NT2/D1 (cell line): ENCODE measurements around the gene SLC2A6.

Source experiments
- DNase-seq: peaks from one replicate; pipeline ENCODE4 v3.0.0-alpha.2; 2011; ENCODE audit warnings: low read depth, low spot score
- H3K27me3 ChIP-seq: 2 replicates; pipeline ENCODE4 v1.6.0; 2011; ENCODE audit warnings: mild to moderate bottlenecking; ENCODE audit not compliant: insufficient read length, insufficient read depth
- H3K36me3 ChIP-seq: 2 replicates; pipeline ENCODE4 v1.6.1; 2011; ENCODE audit warnings: mild to moderate bottlenecking, low read length, mixed read lengths; ENCODE audit not compliant: insufficient read depth, insufficient read length
- H3K4me1 ChIP-seq: 2 replicates; pipeline ENCODE4 v1.5.1; 2011; ENCODE audit not compliant: insufficient read depth, insufficient read length
- H3K4me3 ChIP-seq: 2 replicates; pipeline ENCODE4 v1.5.1; 2011; ENCODE audit warnings: low read depth; ENCODE audit not compliant: insufficient read length
- H3K9ac ChIP-seq: 2 replicates; pipeline ENCODE4 v1.6.0; 2011; ENCODE audit warnings: low read depth; ENCODE audit not compliant: insufficient read length
- H3K9me3 ChIP-seq: 2 replicates; pipeline ENCODE4 v1.5.1; 2011; ENCODE audit warnings: mild to moderate bottlenecking, low read length; ENCODE audit not compliant: insufficient read depth
- SUZ12 ChIP-seq: IDR thresholded peaks from 2 replicates; pipeline ENCODE4 v1.6.1; 2011; ENCODE audit not compliant: insufficient read length, insufficient read depth; ENCODE audit errors: extremely low read depth
- YY1 ChIP-seq: IDR thresholded peaks from 2 replicates; pipeline ENCODE4 v1.6.1; 2011; ENCODE audit not compliant: insufficient read length, insufficient read depth
- ZNF274 ChIP-seq: IDR thresholded peaks from 2 replicates; pipeline ENCODE4 v1.6.1; 2011; ENCODE audit warnings: mild to moderate bottlenecking, low read depth, low read length

SLC2A6 gene

DNA sequence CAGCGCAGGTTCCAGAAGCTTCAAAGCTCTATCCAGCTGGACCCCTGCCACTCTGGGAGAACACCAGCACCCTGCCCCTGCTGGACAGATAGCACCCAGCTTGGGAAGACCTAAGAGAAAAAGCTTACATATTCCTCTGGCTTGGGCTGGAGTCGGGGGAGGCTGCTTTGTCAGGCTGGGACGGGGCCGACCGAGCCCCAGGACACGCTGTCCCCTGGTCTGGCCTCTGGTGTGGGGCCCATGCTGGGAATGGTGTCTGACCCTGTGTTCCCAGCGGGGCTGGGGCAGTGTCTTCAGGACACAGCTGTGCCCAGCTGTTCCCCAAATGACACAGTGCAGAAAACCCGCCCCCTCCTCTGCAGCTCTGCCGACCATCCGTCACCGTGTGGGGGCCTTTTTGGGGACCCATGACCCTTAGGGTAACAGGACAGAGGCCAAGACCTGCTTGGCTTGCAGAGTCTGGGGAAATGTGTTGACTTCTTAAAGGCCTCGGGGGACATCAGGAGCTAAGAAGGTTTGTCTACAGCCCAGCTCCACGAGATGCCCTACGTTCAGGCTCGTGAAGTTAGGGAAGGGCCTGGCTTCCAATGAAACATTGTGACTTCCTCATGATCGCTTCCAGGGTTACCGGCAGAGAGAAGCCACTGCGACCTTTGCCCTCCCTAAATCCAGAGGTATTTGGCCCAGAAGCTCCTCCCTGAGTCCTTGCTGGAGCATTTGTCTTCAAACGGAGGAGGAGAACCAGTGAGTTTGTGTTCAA is 20.4 kb upstream of the SLC2A6 start:
- Histone ChIP-seq H3K9me3 (peaks cover 20% of the 10 kb centered on the region), H3K9ac (no peak overlapping the region), H3K36me3 (no peaks in the 10 kb centered on the region), H3K27me3 (peaks cover 2% of the 10 kb centered on the region), H3K4me1 (peaks cover 11% of the 10 kb centered on the region), H3K4me3 (no peak overlapping the region)
- DNase-seq: no peak
- TF ChIP-seq SUZ12: no peak
- no peak for TF ChIP-seq ZNF274
- TF ChIP-seq YY1: no peak

DNA sequence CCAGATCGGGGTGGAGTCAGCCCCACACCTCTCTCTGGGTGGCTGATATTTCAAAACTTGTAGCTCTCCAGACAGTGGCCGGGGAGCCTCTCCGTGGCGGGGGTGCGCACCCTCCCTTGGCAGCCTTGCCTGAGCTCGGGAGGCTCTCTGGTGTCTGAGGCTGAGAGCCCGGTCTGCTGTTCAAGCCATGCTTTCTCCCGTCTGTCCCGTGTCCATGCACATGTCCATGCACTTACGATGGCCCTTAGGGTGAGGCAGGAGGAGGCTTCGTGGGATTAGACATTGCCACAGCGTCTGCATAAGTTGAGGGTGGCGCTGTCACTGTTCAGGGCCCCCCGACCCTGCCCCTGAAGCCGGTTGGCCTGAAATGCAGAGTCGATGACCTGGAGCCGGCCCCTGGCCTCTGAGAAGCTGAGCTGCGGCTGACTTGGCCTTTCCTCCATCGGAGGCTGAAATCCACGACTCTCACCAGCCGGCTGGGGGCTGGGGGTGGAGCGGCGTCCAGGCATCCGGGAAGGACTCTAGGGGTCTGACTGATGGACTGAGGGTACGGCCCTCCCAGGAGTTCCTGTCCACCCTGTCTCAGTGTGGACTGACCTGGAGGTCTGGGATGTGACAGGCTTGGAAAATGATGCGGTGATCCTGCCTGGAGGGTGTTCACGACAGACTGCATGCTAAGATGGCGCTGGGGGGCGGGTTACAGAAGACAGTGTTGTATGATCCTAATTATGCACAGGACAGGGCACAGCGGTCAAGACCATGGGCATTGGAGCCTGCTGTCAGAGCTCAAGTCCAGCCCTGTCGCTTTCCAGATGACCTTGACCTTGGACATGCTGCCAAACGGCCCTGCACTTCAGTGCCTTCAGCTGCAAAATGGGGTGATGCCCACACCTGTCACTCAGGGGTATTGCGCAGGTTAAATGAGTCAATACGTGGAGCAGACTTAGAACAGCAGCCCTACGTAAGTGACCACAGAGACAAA is 18.3 kb upstream of the SLC2A6 start:
- Histone ChIP-seq H3K27me3 (peaks cover 2% of the 10 kb centered on the region), H3K9ac (no peak overlapping the region), H3K4me3 (no peak overlapping the region), H3K9me3 (peaks cover 12% of the 10 kb centered on the region), H3K36me3 (no peaks in the 10 kb centered on the region), H3K4me1 (peaks cover 17% of the 10 kb centered on the region)
- no peak for DNase-seq
- TF ChIP-seq ZNF274 (no peak), YY1 (no peak), SUZ12 (no peak)

DNA sequence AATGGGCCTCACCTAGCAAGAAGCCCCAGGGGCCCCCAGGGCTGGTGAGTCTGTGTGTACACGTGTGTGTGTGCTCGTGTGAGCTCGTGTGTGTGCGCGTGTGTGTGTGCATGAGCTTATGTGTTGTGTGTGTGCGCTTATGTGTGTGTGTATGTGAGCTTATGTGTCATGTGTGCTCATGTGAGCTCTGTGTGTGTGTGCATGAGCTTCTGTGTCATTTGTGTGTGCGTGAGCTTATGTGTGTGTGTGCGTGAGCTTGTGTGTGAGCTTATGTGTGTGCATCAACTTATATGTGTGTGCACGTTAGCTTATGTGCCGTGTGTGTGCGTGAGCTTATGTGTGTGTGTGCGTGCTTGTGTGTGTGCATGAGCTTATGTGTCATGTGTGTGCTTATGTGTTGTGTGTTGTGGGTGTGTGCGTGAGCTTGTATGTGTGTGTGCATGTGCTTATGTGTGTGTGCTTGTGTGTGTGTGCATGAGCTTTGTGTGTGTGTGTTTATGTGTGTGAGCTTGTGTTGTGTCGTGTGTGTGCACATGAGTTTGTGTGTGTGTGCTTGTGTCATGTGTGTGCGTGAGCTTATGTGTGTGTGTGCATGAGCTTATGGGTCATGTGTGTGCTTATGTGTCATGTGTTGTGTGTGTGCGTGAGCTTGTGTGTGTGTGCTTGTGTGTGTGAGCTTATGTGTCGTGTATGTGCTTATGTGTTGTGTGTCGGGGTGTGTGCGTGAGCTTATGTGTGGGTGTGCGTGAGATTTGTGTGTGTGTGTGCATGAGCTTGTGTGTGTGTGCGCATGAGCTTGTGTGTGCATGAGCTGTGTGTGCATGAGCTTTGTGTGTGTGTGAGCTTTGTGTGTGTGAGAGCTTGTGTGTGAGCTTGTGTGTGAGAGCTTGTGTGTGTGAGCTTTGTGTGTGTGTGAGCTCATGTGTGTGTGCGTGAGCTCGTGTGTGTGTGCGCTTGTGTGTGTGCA is 16.7 kb upstream of the SLC2A6 start:
- H3K4me1 ChIP-seq: peaks cover 22% of the 10 kb centered on the region
- no peak overlapping the region for H3K9ac ChIP-seq
- peaks cover 2% of the 10 kb centered on the region for H3K27me3 ChIP-seq
- H3K9me3 ChIP-seq: no peaks in the 10 kb centered on the region
- H3K4me3 ChIP-seq: no peak overlapping the region
- no peak for DNase-seq
- TF ChIP-seq ZNF274 (no peak), YY1 (no peak), SUZ12 (no peak)
- no peaks in the 10 kb centered on the region for H3K36me3 ChIP-seq

DNA sequence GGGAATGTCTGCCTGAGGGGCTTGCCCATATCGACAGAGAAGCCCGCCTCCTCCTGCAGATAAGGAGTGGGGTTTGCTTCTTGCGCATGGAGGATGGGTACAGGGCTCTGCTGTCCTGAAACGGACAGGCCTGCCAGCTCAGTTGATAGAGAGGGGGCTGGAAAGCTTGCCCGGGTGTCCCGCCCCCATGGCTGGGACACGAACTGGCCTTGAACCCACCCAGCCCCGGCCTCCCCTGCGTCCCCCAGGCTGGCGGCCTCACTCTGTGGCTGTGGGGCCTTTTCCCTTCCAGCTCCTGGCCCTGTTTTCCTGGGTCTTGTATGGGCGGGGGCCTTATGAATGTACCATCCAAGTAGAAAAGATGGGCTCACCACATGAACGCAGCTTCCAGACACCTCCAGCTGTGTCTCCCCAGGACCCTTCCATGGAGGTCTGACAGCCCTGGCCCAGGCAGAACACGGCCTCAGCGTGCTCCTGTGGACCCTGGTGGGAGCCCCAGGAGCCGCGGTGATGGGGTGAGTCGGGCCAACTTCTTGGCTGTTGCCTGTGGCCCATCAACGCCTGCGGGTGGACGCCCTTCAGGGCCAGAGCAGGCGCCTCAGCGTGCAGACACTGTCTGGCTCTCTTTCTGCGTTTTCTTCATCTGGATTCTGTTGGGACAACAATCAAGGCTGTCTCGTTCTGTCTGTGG is 15.9 kb upstream of the SLC2A6 start:
- no peak for TF ChIP-seq ZNF274
- no peak for TF ChIP-seq SUZ12
- TF ChIP-seq YY1: no peak
- Histone ChIP-seq H3K27me3 (peaks cover 2% of the 10 kb centered on the region), H3K9me3 (no peaks in the 10 kb centered on the region), H3K4me3 (no peak overlapping the region), H3K4me1 (peaks cover 22% of the 10 kb centered on the region), H3K9ac (no peak overlapping the region), H3K36me3 (no peaks in the 10 kb centered on the region)
- DNase-seq: no peak

DNA sequence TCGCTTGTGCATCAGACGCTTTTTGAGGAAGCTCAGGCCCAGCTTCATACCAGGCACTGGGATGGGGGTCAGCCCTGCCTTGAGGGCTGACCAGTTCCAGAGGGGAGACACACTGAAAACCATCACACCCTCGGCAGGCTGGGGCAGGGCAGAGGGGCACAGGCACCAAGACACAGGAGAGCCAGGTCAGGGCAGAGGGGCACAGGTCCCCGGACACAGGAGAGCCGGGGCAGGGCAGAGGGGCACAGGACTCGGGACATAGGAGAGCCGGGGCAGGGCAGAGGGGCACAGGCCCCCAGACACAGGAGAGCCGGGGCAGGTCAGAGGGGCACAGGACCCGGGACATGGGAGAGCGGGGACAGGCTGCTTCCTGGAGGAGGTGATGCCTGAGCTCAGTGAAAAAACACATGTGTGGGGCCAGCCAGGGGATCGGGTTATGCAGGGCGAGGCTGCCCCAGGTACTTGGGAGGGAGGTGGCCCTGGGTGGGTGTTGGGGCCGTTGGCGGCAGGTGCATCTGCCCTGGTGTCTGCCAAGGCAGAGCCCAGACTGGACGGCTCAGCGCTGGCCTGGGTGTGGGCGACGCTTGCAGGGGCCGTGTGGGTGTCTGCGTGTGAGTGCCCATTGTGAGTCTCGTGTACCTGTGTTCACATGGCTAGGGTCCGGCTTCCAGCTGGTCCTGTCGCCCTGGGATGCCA is 15.1 kb upstream of the SLC2A6 start:
- Histone ChIP-seq H3K9ac (no peak overlapping the region), H3K9me3 (no peaks in the 10 kb centered on the region), H3K4me3 (no peak overlapping the region), H3K4me1 (peaks cover 22% of the 10 kb centered on the region), H3K36me3 (no peaks in the 10 kb centered on the region), H3K27me3 (peaks cover 2% of the 10 kb centered on the region)
- TF ChIP-seq ZNF274: no peak
- no peak for TF ChIP-seq YY1
- TF ChIP-seq SUZ12: no peak
- no peak for DNase-seq

DNA sequence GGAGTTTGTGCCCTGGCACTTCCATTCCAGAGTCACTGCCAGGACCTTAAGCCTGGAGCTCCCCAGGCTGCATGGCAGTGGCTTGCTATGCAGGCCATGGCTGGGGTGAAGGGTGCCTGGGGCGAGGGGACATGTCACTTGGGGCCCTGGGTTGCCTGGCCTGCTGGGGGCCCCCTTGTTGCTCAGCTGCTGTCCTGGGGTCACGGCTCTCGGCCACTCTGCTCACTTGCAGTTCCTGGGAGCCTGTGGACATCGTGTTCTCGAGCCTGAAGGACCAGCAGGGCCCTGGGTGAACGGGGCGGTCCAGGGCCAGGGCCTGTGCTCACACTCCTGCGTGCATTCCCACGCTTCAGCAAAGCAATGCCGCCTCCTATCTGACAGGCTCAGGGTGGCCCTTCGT is 14.5 kb upstream of the SLC2A6 start:
- Histone ChIP-seq H3K9me3 (no peaks in the 10 kb centered on the region), H3K4me3 (no peak overlapping the region), H3K36me3 (no peaks in the 10 kb centered on the region), H3K27me3 (peaks cover 2% of the 10 kb centered on the region), H3K4me1 (peaks cover 21% of the 10 kb centered on the region), H3K9ac (no peak overlapping the region)
- DNase-seq: no peak
- TF ChIP-seq SUZ12: no peak
- no peak for TF ChIP-seq YY1
- TF ChIP-seq ZNF274: no peak
